HG03457 (cell line): Measurements from ENCODE around the gene ADGRL3.

Experiments used
- ATAC-seq: cut with Tn5 transposase; IDR thresholded peaks from one replicate; pipeline ENCODE4 v1.9.1; 2021; ENCODE audit warnings: moderate number of reproducible peaks; ENCODE audit not compliant: unreplicated experiment

The ADGRL3 gene

GRCh38 chr4:61531188-61531587, 331.1 kb downstream of the ADGRL3 start:
- ATAC-seq = no peak

GRCh38 chr4:61532336-61533000, 332.3 kb downstream of the ADGRL3 start:
- no peak for ATAC-seq

GRCh38 chr4:61533140-61533539, 333.0 kb downstream of the ADGRL3 start:
- no peak for ATAC-seq

- ATAC-seq = no peak
Observed at GRCh38 chr4:61540944-61541343, 340.8 kb downstream of the ADGRL3 start.

- ATAC-seq = no peak
Observed at GRCh38 chr4:61541459-61541858, 341.3 kb downstream of the ADGRL3 start.

- ATAC-seq = no peak
Observed at GRCh38 chr4:61543976-61544375, 343.9 kb downstream of the ADGRL3 start.

GRCh38 chr4:61545902-61546480, 345.9 kb downstream of the ADGRL3 start:
- ATAC-seq = no peak

- no peak for ATAC-seq
Observed at GRCh38 chr4:61549336-61549735, 349.2 kb downstream of the ADGRL3 start.

- ATAC-seq = no peak
Observed at GRCh38 chr4:61553557-61554125, 353.5 kb downstream of the ADGRL3 start.

- ATAC-seq = no peak
Observed at GRCh38 chr4:61555789-61556188, 355.7 kb downstream of the ADGRL3 start.

GRCh38 chr4:61556277-61556676, 356.2 kb downstream of the ADGRL3 start:
- no peak for ATAC-seq

GRCh38 chr4:61559396-61559795, 359.3 kb downstream of the ADGRL3 start:
- no peak for ATAC-seq

- ATAC-seq = no peak
Observed at GRCh38 chr4:61561028-61561427, 360.9 kb downstream of the ADGRL3 start.

- no peak for ATAC-seq
Observed at GRCh38 chr4:61571761-61572559, 371.8 kb downstream of the ADGRL3 start.

GRCh38 chr4:61575796-61576195, 375.7 kb downstream of the ADGRL3 start:
- ATAC-seq = no peak

GRCh38 chr4:61579786-61580185, 379.7 kb downstream of the ADGRL3 start:
- ATAC-seq = no peak

GRCh38 chr4:61580721-61581377, 380.7 kb downstream of the ADGRL3 start:
- no peak for ATAC-seq

- ATAC-seq = no peak
Observed at GRCh38 chr4:61583696-61584095, 383.6 kb downstream of the ADGRL3 start.

GRCh38 chr4:61588621-61589402, 388.7 kb downstream of the ADGRL3 start:
- no peak for ATAC-seq

- ATAC-seq = no peak
Observed at GRCh38 chr4:61590881-61591280, 390.8 kb downstream of the ADGRL3 start.
